Astrocyte of the cerebellum (primary cell): ENCODE data around the gene SMARCAD1.
A peak's percentile ranks its signal among the peaks of the same experiment; 100 is the strongest.

Experiments
- DNase-seq: peaks from one replicate; pipeline ENCODE4 v3.0.0-alpha.2; 2011; ENCODE audit warnings: low read depth
- H3K4me3 ChIP-seq: 2 replicates; pipeline ENCODE4 v1.5.1; 2011; ENCODE audit warnings: mild to moderate bottlenecking, low read depth, low read length, moderate library complexity
- CTCF ChIP-seq: IDR thresholded peaks from 2 replicates; pipeline ENCODE4 v1.5.1; 2012; ENCODE audit warnings: low read length, low read depth, moderate library complexity, mild to moderate bottlenecking; ENCODE audit errors: missing control alignments
- in situ Hi-C: cut with HindIII; loops from 2 replicates; pipeline ENCODE4 v1.10.0; 2017; ENCODE audit warnings: low sequenced_read_pairs

The SMARCAD1 gene

GRCh38 chr4:94169803-94170372, 37.8 kb upstream of the SMARCAD1 start:
- no peak overlapping the region for H3K4me3 ChIP-seq
- no peak for TF ChIP-seq CTCF
- no peak for DNase-seq
- in situ Hi-C loops = no loop called here

- no peak for DNase-seq
- TF ChIP-seq CTCF = peak; percentile 27
These were observed 36.0 kb upstream of the SMARCAD1 start for GRCh38 chr4:94171616-94172015.

GRCh38 chr4:94175553-94176261, 32.0 kb upstream of the SMARCAD1 start:
- in situ Hi-C loops = no loop called here
- TF ChIP-seq CTCF = no peak
- no peak overlapping the region for H3K4me3 ChIP-seq
- no peak for DNase-seq

More at GRCh38 chr4:94171616-94172015, 36.0 kb upstream of the SMARCAD1 start:
- H3K4me3 ChIP-seq = no peak overlapping the region
- in situ Hi-C loops = no loop called here

DNA sequence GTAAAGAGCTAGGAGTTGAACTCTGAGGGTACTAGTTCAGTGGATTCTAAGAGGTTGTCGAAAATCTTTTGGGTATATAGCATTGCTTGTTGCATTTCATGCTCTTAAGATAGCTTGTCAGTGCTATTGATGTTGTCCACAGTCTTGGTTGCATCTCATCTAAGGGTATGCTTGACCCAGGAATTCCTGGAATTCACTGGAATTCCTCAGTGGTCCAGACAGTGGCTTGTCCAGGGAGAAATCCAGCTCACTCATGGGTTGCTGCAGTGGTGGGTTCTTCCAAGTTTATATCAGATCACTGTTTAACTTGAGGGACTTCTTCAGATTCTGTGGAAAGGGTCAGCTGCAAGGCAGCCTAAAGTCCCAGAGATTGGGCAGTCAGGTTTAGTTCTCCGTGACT, 29.8 kb upstream of the SMARCAD1 start:
- DNase-seq = no peak
- no peak for TF ChIP-seq CTCF
- H3K4me3 ChIP-seq = no peak overlapping the region
- in situ Hi-C loops = no loop called here

- in situ Hi-C loops = no loop called here
- no peak for DNase-seq
- H3K4me3 ChIP-seq = no peak overlapping the region
- TF ChIP-seq CTCF = no peak
These were observed 25.9 kb upstream of the SMARCAD1 start for GRCh38 chr4:94181815-94182214.

GRCh38 chr4:94202769-94203168, 4.9 kb upstream of the SMARCAD1 start:
- no peak for DNase-seq
- no peak for TF ChIP-seq CTCF
- H3K4me3 ChIP-seq = no peak overlapping the region
- in situ Hi-C loops = no loop called here
